H1 (cell line): ENCODE measurements around the gene ANGPTL2.

Experiments
- BRCA1 ChIP-seq: IDR thresholded peaks from 2 replicates; pipeline ENCODE4 v1.6.1; 2012; ENCODE audit warnings: low read depth, low read length, improper control_type of control experiment
- CEBPB ChIP-seq: IDR thresholded peaks from 2 replicates; pipeline ENCODE4 v1.6.1; 2012; ENCODE audit warnings: low read depth, low read length
- CTCF ChIP-seq, 3 experiments: IDR thresholded peaks; 1 replicate in 2 of 3; 2 replicates in 1 of 3; pipeline versions ENCODE4 v1.5.1 to v1.6.1; 2011; ENCODE audit warnings: low read length in 3 of 3, mild to moderate bottlenecking in 3 of 3, inconsistent platforms in 2 of 3, low read depth in 1 of 3, moderate library complexity in 1 of 3; ENCODE audit not compliant: insufficient read depth in 1 of 3; ENCODE audit errors: control extremely low read depth in 1 of 3
- EP300 ChIP-seq, 2 experiments: IDR thresholded peaks; 1 replicate in 1 of 2; 2 replicates in 1 of 2; pipeline ENCODE4 v1.6.1; 2011 to 2012; ENCODE audit warnings: low read depth in 2 of 2, low read length in 2 of 2, mild to moderate bottlenecking in 2 of 2, borderline replicate concordance in 1 of 2, inconsistent platforms in 1 of 2, moderate library complexity in 1 of 2
- JUN ChIP-seq: IDR thresholded peaks from 2 replicates; pipeline ENCODE4 v1.6.1; 2011; ENCODE audit warnings: low read depth, mild to moderate bottlenecking, improper control_type of control experiment, low read length
- NANOG ChIP-seq: IDR thresholded peaks from 2 replicates; pipeline ENCODE4 v1.6.1; 2011; ENCODE audit warnings: low read length, low read depth, mild to moderate bottlenecking, inconsistent platforms; ENCODE audit not compliant: insufficient read depth, poor library complexity, severe bottlenecking
- POLR2A ChIP-seq, 2 experiments: IDR thresholded peaks; 1 replicate in 1 of 2; 2 replicates in 1 of 2; pipeline ENCODE4 v1.6.1; 2011; ENCODE audit warnings: low read depth in 2 of 2, low read length in 2 of 2, mild to moderate bottlenecking in 2 of 2; ENCODE audit errors: control extremely low read depth in 1 of 2
- RFX5 ChIP-seq: IDR thresholded peaks from 2 replicates; pipeline ENCODE4 v1.6.1; 2011; ENCODE audit warnings: low read depth, low read length, improper control_type of control experiment, borderline replicate concordance
- TAF7 ChIP-seq: optimal IDR thresholded peaks from 2 replicates; pipeline ENCODE3; 2011; ENCODE audit warnings: low read depth, mild to moderate bottlenecking, inconsistent platforms, low read length, moderate library complexity, borderline replicate concordance
- TCF12 ChIP-seq: IDR thresholded peaks from 2 replicates; pipeline ENCODE4 v1.6.1; 2011; ENCODE audit warnings: low read depth, mild to moderate bottlenecking, low read length

GRCh38 chr9:127140842-127141675 is 18.6 kb upstream of the ANGPTL2 start:
- TF ChIP-seq CEBPB = no peak
- TF ChIP-seq JUN = no peak
- no peak for TF ChIP-seq CTCF (IDR thresholded peaks at IDR 0.05; ENCODE audit: control extremely low read depth in 1 of 3, insufficient read depth in 1 of 3, low read depth in 1 of 3, low read length in 3 of 3)
- TF ChIP-seq EP300 (IDR thresholded peaks at IDR 0.05; ENCODE audit: borderline replicate concordance in 1 of 2, low read depth in 2 of 2, low read length in 2 of 2) = no peak
- TF ChIP-seq NANOG = no peak
- no peak for TF ChIP-seq TAF7
- TF ChIP-seq TCF12 = no peak
- no peak for TF ChIP-seq RFX5
- TF ChIP-seq BRCA1 = no peak
- no peak for TF ChIP-seq POLR2A (IDR thresholded peaks at IDR 0.05; ENCODE audit: control extremely low read depth in 1 of 2, low read depth in 2 of 2, low read length in 2 of 2)
